Liver (tissue), 3 donors: ENCODE measurements around the gene P3H2.

Experiments
- EGR1 ChIP-seq, 2 donors: IDR thresholded peaks; 2 replicates each; pipeline ENCODE4 v1.6.1; 2016 to 2018; ENCODE audit warnings: antibody characterized with exemption in 2 of 2, low read depth in 2 of 2
- FOXA1 ChIP-seq: IDR thresholded peaks from 2 replicates; pipeline ENCODE4 v1.6.1; 2016; ENCODE audit warnings: antibody characterized with exemption
- GABPA ChIP-seq, 2 donors: IDR thresholded peaks in 1 of 2; conservative IDR thresholded peaks in 1 of 2; 2 replicates each; pipeline ENCODE4 v1.6.1; 2016; ENCODE audit warnings: antibody characterized with exemption in 2 of 2, mild to moderate bottlenecking in 1 of 2, moderate library complexity in 1 of 2
- JUND ChIP-seq, 2 donors: IDR thresholded peaks; 2 replicates each; pipeline ENCODE4 v1.6.1; 2016; ENCODE audit warnings: antibody characterized with exemption in 2 of 2
- REST ChIP-seq: IDR thresholded peaks from 2 replicates; pipeline ENCODE4 v1.6.1; 2016; ENCODE audit warnings: antibody characterized with exemption, mild to moderate bottlenecking
- SP1 ChIP-seq: IDR thresholded peaks from 2 replicates; pipeline ENCODE4 v1.6.1; 2018; ENCODE audit warnings: antibody characterized with exemption, mild to moderate bottlenecking
- YY1 ChIP-seq: IDR thresholded peaks from 2 replicates; pipeline ENCODE4 v1.6.1; 2016; ENCODE audit warnings: antibody characterized with exemption, mild to moderate bottlenecking
- TF ChIP-seq, protein P1 (sequence below): fragments of 150-350 bp; IDR thresholded peaks from 2 replicates; pipeline ENCODE4 v1.5.1; 2017; ENCODE audit warnings: improper control_type of control experiment, low read depth, low read length; ENCODE audit not compliant: missing input control
- donor health status: healthy.
- donor health status: healthy.

GRCh38 chr3:189949580-189949979, 171.1 kb downstream of the P3H2 start:
- TF ChIP-seq GABPA (IDR thresholded peaks at IDR 0.05 in 1 of 2, conservative IDR thresholded peaks at IDR 0.05 in 1 of 2) (no peak), YY1 (no peak), SP1 (no peak), REST (no peak), JUND (IDR thresholded peaks at IDR 0.05) (no peak), FOXA1 (no peak), EGR1 (IDR thresholded peaks at IDR 0.05; ENCODE audit: low read depth in 2 of 2) (no peak)
- TF ChIP-seq, protein P1, sequence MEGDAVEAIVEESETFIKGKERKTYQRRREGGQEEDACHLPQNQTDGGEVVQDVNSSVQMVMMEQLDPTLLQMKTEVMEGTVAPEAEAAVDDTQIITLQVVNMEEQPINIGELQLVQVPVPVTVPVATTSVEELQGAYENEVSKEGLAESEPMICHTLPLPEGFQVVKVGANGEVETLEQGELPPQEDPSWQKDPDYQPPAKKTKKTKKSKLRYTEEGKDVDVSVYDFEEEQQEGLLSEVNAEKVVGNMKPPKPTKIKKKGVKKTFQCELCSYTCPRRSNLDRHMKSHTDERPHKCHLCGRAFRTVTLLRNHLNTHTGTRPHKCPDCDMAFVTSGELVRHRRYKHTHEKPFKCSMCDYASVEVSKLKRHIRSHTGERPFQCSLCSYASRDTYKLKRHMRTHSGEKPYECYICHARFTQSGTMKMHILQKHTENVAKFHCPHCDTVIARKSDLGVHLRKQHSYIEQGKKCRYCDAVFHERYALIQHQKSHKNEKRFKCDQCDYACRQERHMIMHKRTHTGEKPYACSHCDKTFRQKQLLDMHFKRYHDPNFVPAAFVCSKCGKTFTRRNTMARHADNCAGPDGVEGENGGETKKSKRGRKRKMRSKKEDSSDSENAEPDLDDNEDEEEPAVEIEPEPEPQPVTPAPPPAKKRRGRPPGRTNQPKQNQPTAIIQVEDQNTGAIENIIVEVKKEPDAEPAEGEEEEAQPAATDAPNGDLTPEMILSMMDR, result no peak
